HEK293 (cell line): ENCODE measurements around the gene DCDC2.

Experiments
- CTCF ChIA-PET: fragments of 350-600 bp; formaldehyde crosslinking; extraction: SDS; loops from one replicate; lab custom pipeline; 2021; ENCODE audit warnings: antibody characterized with exemption; lab: Yijun Ruan, JAX
- POLR2A ChIA-PET: fragments of 300-600 bp; formaldehyde crosslinking; extraction: SDS; loops from one replicate; lab custom pipeline; 2020; ENCODE audit warnings: antibody characterized with exemption, inconsistent platforms; lab: Yijun Ruan, JAX
- H3K27ac ChIP-seq: fragments of 200-500 bp; sonication (Bioruptor generic); 2 replicates; pipeline ENCODE4 v1.5.1; 2014; ENCODE audit warnings: low read depth, low read length, control low read depth, inconsistent platforms; ENCODE audit errors: extremely low read depth
- H3K36me3 ChIP-seq, 2 experiments: fragments of 200-500 bp in 1 of 2; sonication (Bioruptor generic) in 1 of 2; 1 replicate in 1 of 2; 2 replicates in 1 of 2; pipeline ENCODE4 v1.5.1; 2014 to 2017; ENCODE audit warnings: inconsistent platforms in 2 of 2, low read length in 2 of 2; ENCODE audit not compliant: control insufficient read depth in 2 of 2, insufficient read depth in 1 of 2
- H3K4me1 ChIP-seq: fragments of 200-500 bp; sonication (Bioruptor generic); 2 replicates; pipeline ENCODE4 v1.5.1; 2014; ENCODE audit warnings: mild to moderate bottlenecking, low read length, inconsistent platforms; ENCODE audit not compliant: control insufficient read depth, insufficient read depth
- H3K4me3 ChIP-seq: 2 replicates; pipeline ENCODE4 v1.5.1; 2011; ENCODE audit warnings: low read depth, mild to moderate bottlenecking, control low read depth, low read length, moderate library complexity
- H3K9me3 ChIP-seq: fragments of 200-500 bp; sonication (Bioruptor generic); 2 replicates; pipeline ENCODE4 v1.5.1; 2014; ENCODE audit warnings: low read depth, low read length, inconsistent platforms; ENCODE audit not compliant: control insufficient read depth, insufficient read depth
- FEZF1 ChIP-seq: fragments of 450-650 bp; formaldehyde crosslinking; IDR thresholded peaks from 2 replicates; pipeline ENCODE4 v1.5.1; 2016; ENCODE audit warnings: missing biosample characterization, missing genetic modification characterization
- GLIS1 ChIP-seq: fragments of 450-650 bp; formaldehyde crosslinking; IDR thresholded peaks from 2 replicates; pipeline ENCODE4 v1.5.1; 2016; ENCODE audit warnings: missing biosample characterization, missing genetic modification characterization
- HOXA7 ChIP-seq: sonication (generic); formaldehyde crosslinking; IDR thresholded peaks from 2 replicates; pipeline ENCODE4 v1.8.1; 2022; ENCODE audit warnings: missing genetic modification reagents, borderline replicate concordance
- ZBTB49 ChIP-seq: fragments of 450-650 bp; formaldehyde crosslinking; IDR thresholded peaks from 2 replicates; pipeline ENCODE4 v1.5.1; 2016; ENCODE audit warnings: missing biosample characterization, missing genetic modification characterization, low read depth
- ZEB2 ChIP-seq: fragments of 450-650 bp; formaldehyde crosslinking; IDR thresholded peaks from 2 replicates; pipeline ENCODE4 v1.5.1; 2016; ENCODE audit warnings: missing biosample characterization, missing genetic modification characterization
- ZNF132 ChIP-seq: fragments of 450-650 bp; formaldehyde crosslinking; IDR thresholded peaks from 2 replicates; pipeline ENCODE4 v1.5.1; 2017; ENCODE audit warnings: missing biosample characterization, missing genetic modification characterization, borderline replicate concordance
- ZNF133 ChIP-seq: fragments of 450-650 bp; formaldehyde crosslinking; IDR thresholded peaks from 2 replicates; pipeline ENCODE4 v1.5.1; 2016; ENCODE audit warnings: missing biosample characterization, missing genetic modification characterization
- ZNF138 ChIP-seq: fragments of 450-650 bp; formaldehyde crosslinking; IDR thresholded peaks from 2 replicates; pipeline ENCODE4 v1.5.1; 2016; ENCODE audit warnings: missing biosample characterization, missing genetic modification characterization, borderline replicate concordance
- ZNF169 ChIP-seq: fragments of 450-650 bp; formaldehyde crosslinking; IDR thresholded peaks from 2 replicates; pipeline ENCODE4 v1.5.1; 2016; ENCODE audit warnings: missing biosample characterization, missing genetic modification characterization
- ZNF23 ChIP-seq: fragments of 450-650 bp; formaldehyde crosslinking; IDR thresholded peaks from 2 replicates; pipeline ENCODE4 v1.5.1; 2016; ENCODE audit warnings: missing biosample characterization, missing genetic modification characterization, borderline replicate concordance
- ZNF335 ChIP-seq: fragments of 450-650 bp; formaldehyde crosslinking; conservative IDR thresholded peaks from 2 replicates; pipeline ENCODE4 v1.5.1; 2016; ENCODE audit warnings: missing biosample characterization, missing genetic modification characterization
- ZNF362 ChIP-seq: fragments of 450-650 bp; formaldehyde crosslinking; IDR thresholded peaks from 2 replicates; pipeline ENCODE4 v1.5.1; 2016; ENCODE audit warnings: missing biosample characterization, missing genetic modification characterization
- ZNF394 ChIP-seq: fragments of 450-650 bp; formaldehyde crosslinking; IDR thresholded peaks from 2 replicates; pipeline ENCODE4 v1.5.1; 2016; ENCODE audit warnings: missing biosample characterization, missing genetic modification characterization, mild to moderate bottlenecking, moderate library complexity, borderline replicate concordance
- ZNF398 ChIP-seq: fragments of 450-650 bp; formaldehyde crosslinking; IDR thresholded peaks from 2 replicates; pipeline ENCODE4 v1.5.1; 2017; ENCODE audit warnings: missing biosample characterization, missing genetic modification characterization
- ZNF501 ChIP-seq: fragments of 450-650 bp; formaldehyde crosslinking; IDR thresholded peaks from 2 replicates; pipeline ENCODE4 v1.5.1; 2016; ENCODE audit warnings: missing biosample characterization, missing genetic modification characterization
- ZNF513 ChIP-seq: fragments of 450-650 bp; IDR thresholded peaks from 2 replicates; pipeline ENCODE4 v1.5.1; 2018; ENCODE audit warnings: missing biosample characterization, missing genetic modification characterization
- ZNF558 ChIP-seq: fragments of 450-650 bp; formaldehyde crosslinking; IDR thresholded peaks from 2 replicates; pipeline ENCODE4 v1.5.1; 2016; ENCODE audit warnings: missing biosample characterization, missing genetic modification characterization
- ZNF645 ChIP-seq: fragments of 450-650 bp; formaldehyde crosslinking; IDR thresholded peaks from 2 replicates; pipeline ENCODE4; 2016; ENCODE audit warnings: missing biosample characterization, missing genetic modification characterization
- ZNF76 ChIP-seq: fragments of 450-650 bp; formaldehyde crosslinking; IDR thresholded peaks from 2 replicates; pipeline ENCODE4; 2016; ENCODE audit warnings: low read depth, missing biosample characterization, missing genetic modification characterization, borderline replicate concordance
- ZNF792 ChIP-seq: fragments of 450-650 bp; formaldehyde crosslinking; IDR thresholded peaks from 2 replicates; pipeline ENCODE4 v1.5.1; 2016; ENCODE audit warnings: missing biosample characterization, missing genetic modification characterization
- ZSCAN30 ChIP-seq: fragments of 450-650 bp; IDR thresholded peaks from 2 replicates; pipeline ENCODE4 v1.5.1; 2018; ENCODE audit warnings: missing biosample characterization, mild to moderate bottlenecking, missing genetic modification characterization, moderate library complexity
- ZXDB ChIP-seq: fragments of 450-650 bp; formaldehyde crosslinking; IDR thresholded peaks from 2 replicates; pipeline ENCODE4 v1.5.1; 2016; ENCODE audit warnings: missing biosample characterization, missing genetic modification characterization

Gene DCDC2

GRCh38 chr6:24233813-24234442 is 123.9 kb downstream of the DCDC2 start:
- no peak overlapping the region for H3K4me3 ChIP-seq
- POLR2A ChIA-PET, result interaction anchor here (0.6 kb wide), 1 partner anchor 36 kb away, joined by 4 read pairs; no protein-coding TSS in a partner anchor
- no peaks in the 10 kb centered on the region for H3K36me3 ChIP-seq
- no peaks in the 10 kb centered on the region for H3K9me3 ChIP-seq
- CTCF ChIA-PET, result no interaction called here
- H3K27ac ChIP-seq, result no peak overlapping the region
- TF ChIP-seq HOXA7 (CRISPR knock-in tag) (no peak), ZNF169 (no peak), ZNF513 (tag by site-specific recombination) (no peak), ZNF558 (tag by site-specific recombination) (no peak), ZNF133 (no peak), ZNF362 (no peak)
- H3K4me1 ChIP-seq, result no peaks in the 10 kb centered on the region

GRCh38 chr6:24231438-24231977 is 126.4 kb downstream of the DCDC2 start:
- POLR2A ChIA-PET, result no interaction called here
- no peaks in the 10 kb centered on the region for H3K36me3 ChIP-seq
- no peak for TF ChIP-seq ZXDB (tag by site-specific recombination)
- no peak for TF ChIP-seq ZNF23 (tag by site-specific recombination)
- no peak for TF ChIP-seq GLIS1 (tag by site-specific recombination)
- no peak for TF ChIP-seq ZNF132 (tag by site-specific recombination)
- no peak overlapping the region for H3K4me3 ChIP-seq
- CTCF ChIA-PET, result interaction anchor here (0.7 kb wide), 2 partner anchors 22 to 35 kb away, joined by 3 to 4 read pairs; no protein-coding TSS in a partner anchor
- no peaks in the 10 kb centered on the region for H3K4me1 ChIP-seq
- H3K9me3 ChIP-seq, result no peaks in the 10 kb centered on the region
- H3K27ac ChIP-seq, result no peak overlapping the region

- Histone ChIP-seq H3K27ac (no peak overlapping the region), H3K9me3 (no peaks in the 10 kb centered on the region), H3K4me1 (no peaks in the 10 kb centered on the region), H3K36me3 (no peaks in the 10 kb centered on the region), H3K4me3 (no peak overlapping the region)
- POLR2A ChIA-PET, result no interaction called here
- CTCF ChIA-PET, result no interaction called here
- TF ChIP-seq ZNF394 (no peak), ZNF335 (tag by site-specific recombination) (no peak), ZSCAN30 (no peak), ZNF501 (no peak), ZNF76 (tag by site-specific recombination) (no peak), ZNF398 (tag by site-specific recombination) (no peak), ZNF138 (tag by site-specific recombination) (no peak), ZBTB49 (tag by site-specific recombination) (no peak), ZEB2 (no peak), ZNF645 (tag by site-specific recombination) (no peak), ZNF792 (no peak), FEZF1 (no peak)
Observed at GRCh38 chr6:24229696-24230405, 128.0 kb downstream of the DCDC2 start.
